Measurements from ENCODE around the gene SF3B5.

SF3B5 gene

GRCh38 chr6:144075187-144075586, 20.2 kb downstream of the SF3B5 start:
- no peak for TF ChIP-seq CTCF (IDR thresholded peaks at IDR 0.05; ENCODE audit: low read depth, low read length)
- no peak overlapping the region for H3K4me3 ChIP-seq (ENCODE audit: low read depth, low read length)

GRCh38 chr6:144073024-144073423, 22.3 kb downstream of the SF3B5 start:
- no peak for TF ChIP-seq CTCF (IDR thresholded peaks at IDR 0.05; ENCODE audit: low read depth, low read length)
- no peak overlapping the region for H3K4me3 ChIP-seq (ENCODE audit: low read depth, low read length)

GRCh38 chr6:144069506-144069905, 25.9 kb downstream of the SF3B5 start:
- TF ChIP-seq CTCF (IDR thresholded peaks at IDR 0.05; ENCODE audit: low read depth, low read length): no peak
- no peak overlapping the region for H3K4me3 ChIP-seq (ENCODE audit: low read depth, low read length)

GRCh38 chr6:144068794-144069193, 26.6 kb downstream of the SF3B5 start:
- no peak for TF ChIP-seq CTCF (IDR thresholded peaks at IDR 0.05; ENCODE audit: low read depth, low read length)

GRCh38 chr6:144066741-144067484, 28.5 kb downstream of the SF3B5 start:
- TF ChIP-seq CTCF (IDR thresholded peaks at IDR 0.05; ENCODE audit: low read depth, low read length): no peak
- no peak overlapping the region for H3K4me3 ChIP-seq (ENCODE audit: low read depth, low read length)

More at GRCh38 chr6:144068794-144069193, 26.6 kb downstream of the SF3B5 start:
- H3K4me3 ChIP-seq (ENCODE audit: low read depth, low read length): no peak overlapping the region

- no peak overlapping the region for H3K4me3 ChIP-seq (ENCODE audit: low read depth, low read length)
- TF ChIP-seq CTCF (IDR thresholded peaks at IDR 0.05; ENCODE audit: low read depth, low read length): no peak
Measured at GRCh38 chr6:144066255-144066654, 29.1 kb downstream of the SF3B5 start.

- H3K4me3 ChIP-seq (ENCODE audit: low read depth, low read length): no peak overlapping the region
- no peak for TF ChIP-seq CTCF (IDR thresholded peaks at IDR 0.05; ENCODE audit: low read depth, low read length)
Measured at GRCh38 chr6:144065213-144065660, 30.1 kb downstream of the SF3B5 start.
